Endothelial cell of umbilical vein (primary cell): Measurements from ENCODE around the gene KISS1.

Experiments
- CTCF ChIP-seq, 2 donors: IDR thresholded peaks; 1 replicate in 1 of 2; 2 replicates in 1 of 2; pipeline ENCODE4 v1.5.1; 2011; ENCODE audit warnings: low read length in 2 of 2, mild to moderate bottlenecking in 2 of 2, moderate library complexity in 2 of 2, control low read depth in 1 of 2, inconsistent platforms in 1 of 2, low read depth in 1 of 2; ENCODE audit not compliant: insufficient read depth in 1 of 2; ENCODE audit errors: extremely low read depth in 1 of 2
- EZH2 ChIP-seq: IDR thresholded peaks from 2 replicates; pipeline ENCODE4 v1.6.1; 2012; ENCODE audit warnings: borderline replicate concordance, low read depth, mild to moderate bottlenecking, moderate library complexity, low read length, inconsistent platforms; ENCODE audit not compliant: severe bottlenecking
- POLR2A ChIP-seq: IDR thresholded peaks from 2 replicates; pipeline ENCODE4 v1.6.1; 2012; ENCODE audit warnings: low read depth, mild to moderate bottlenecking, control low read depth, low read length

GRCh38 chr1:204177133-204177532, 19.2 kb downstream of the KISS1 start:
- TF ChIP-seq CTCF (IDR thresholded peaks at IDR 0.05; ENCODE audit: extremely low read depth in 1 of 2, insufficient read depth in 1 of 2, low read depth in 1 of 2, low read length in 2 of 2) = no peak
- no peak for TF ChIP-seq EZH2
- TF ChIP-seq POLR2A = no peak
